CD4-positive, CD25-positive, alpha-beta regulatory T cell (primary cell): ENCODE data around the gene LMNA. TPM values are rescaled to one million over a fixed set of nuclear protein-coding genes. Genes with fewer than 3 reads are reported as not detected.
A peak's percentile ranks its signal among the peaks of the same experiment; 100 is the strongest.

Experiments used
- ATAC-seq, 2 donors: fragments of 150-1000 bp; cut with Tn5 transposase; one replicate each; pipeline ENCODE4 v1.10.0; 2021; ENCODE audit warnings: low read depth in 2 of 2, moderate number of reproducible peaks in 2 of 2, moderate library complexity in 1 of 2
- DNase-seq, 3 donors: peaks; one replicate each; pipeline versions ENCODE4 v3.0.0 to v3.0.0-alpha.2; 2012 to 2022; ENCODE audit warnings: mixed read lengths in 1 of 3
- H3K27ac ChIP-seq: one replicate; pipeline ENCODE4 v1.7.0; 2013; ENCODE audit warnings: mild to moderate bottlenecking, low read length; ENCODE audit not compliant: insufficient read depth, poor library complexity, severe bottlenecking
- H3K27me3 ChIP-seq: one replicate; pipeline ENCODE4 v1.7.0; 2013; ENCODE audit warnings: low read length; ENCODE audit not compliant: control insufficient read depth, insufficient read depth
- H3K36me3 ChIP-seq: one replicate; pipeline ENCODE4 v1.7.0; 2013; ENCODE audit warnings: mild to moderate bottlenecking, low read length, moderate library complexity; ENCODE audit not compliant: control insufficient read depth, insufficient read depth
- H3K4me1 ChIP-seq: 2 replicates; pipeline ENCODE4 v1.7.0; 2013; ENCODE audit warnings: mild to moderate bottlenecking, low read length; ENCODE audit not compliant: insufficient read depth, control insufficient read depth, poor library complexity, severe bottlenecking
- H3K4me3 ChIP-seq: one replicate; pipeline ENCODE4 v1.7.0; 2013; ENCODE audit warnings: low read depth, mild to moderate bottlenecking, low read length, moderate library complexity
- H3K9me3 ChIP-seq, 2 experiments: 1 replicate in 1 of 2; 2 replicates in 1 of 2; pipeline ENCODE4 v1.7.0; 2013; ENCODE audit warnings: low read length in 2 of 2, mild to moderate bottlenecking in 1 of 2, moderate library complexity in 1 of 2; ENCODE audit not compliant: control insufficient read depth in 2 of 2
- H3K27ac Mint-ChIP-seq, 3 donors: one replicate each; pipeline ENCODE4 v1.8.0; 2020 to 2022; ENCODE audit warnings: mild to moderate bottlenecking in 3 of 3, mixed read lengths in 3 of 3, moderate library complexity in 2 of 3
- H3K27me3 Mint-ChIP-seq: one replicate; pipeline ENCODE4 v1.8.0; 2022; ENCODE audit warnings: mild to moderate bottlenecking, mixed read lengths
- H3K36me3 Mint-ChIP-seq: one replicate; pipeline ENCODE4 v1.8.0; 2020; ENCODE audit warnings: mixed read lengths
- H3K4me1 Mint-ChIP-seq, 4 donors: one replicate each; pipeline ENCODE4 v1.8.0; 2020 to 2022; ENCODE audit warnings: mixed read lengths in 4 of 4, mild to moderate bottlenecking in 1 of 4
- H3K4me3 Mint-ChIP-seq, 4 donors: one replicate each; pipeline ENCODE4 v1.8.0; 2020 to 2022; ENCODE audit warnings: mild to moderate bottlenecking in 4 of 4, mixed read lengths in 4 of 4, moderate library complexity in 3 of 4
- H3K9me3 Mint-ChIP-seq, 7 donors: one replicate each; pipeline ENCODE4 v1.8.0; 2020 to 2022; ENCODE audit warnings: mixed read lengths in 7 of 7, mild to moderate bottlenecking in 3 of 7, moderate library complexity in 2 of 7
- polyA plus RNA-seq, 4 donors: library from polyadenylated mRNA; unstranded; fragments of 300-500 nt; fragmentation: Illumina TruSeq; gene quantifications; one replicate each; pipeline ENCODE4 v1.2.3, GENCODE V29; 2021
- total RNA-seq: library from RNA; stranded (reverse); gene quantifications from one replicate; pipeline ENCODE4 v1.2.3, GENCODE V29; 2022

The LMNA gene
- total and polyA plus RNA-seq, 5 donors from 2014 or later = 54.1 to 1,807 (median 95.6) TPM

GRCh38 chr1:156077430-156077760 is 37.1 kb upstream of the LMNA start:
- Histone ChIP-seq H3K4me1 (peaks cover 8% of the 10 kb centered on the region), H3K9me3 (no peaks in the 10 kb centered on the region), H3K4me3 (no peak overlapping the region), H3K27me3 (no peaks in the 10 kb centered on the region), H3K27ac (no peak overlapping the region), H3K36me3 (no peaks in the 10 kb centered on the region)
- peaks cover 35% of the 10 kb centered on the region for H3K27me3 Mint-ChIP-seq
- H3K36me3 Mint-ChIP-seq = no peaks in the 10 kb centered on the region
- no peak for DNase-seq
- H3K4me3 Mint-ChIP-seq = no peak overlapping the region
- H3K9me3 Mint-ChIP-seq = peaks cover 0 to 2% (median 0%) of the 10 kb centered on the region in 7 donors
- peaks cover 0 to 11% (median 0%) of the 10 kb centered on the region in 4 donors for H3K4me1 Mint-ChIP-seq
- ATAC-seq = no peak
- no peak overlapping the region for H3K27ac Mint-ChIP-seq

- Mint-ChIP-seq H3K27me3 (peaks cover 45% of the 10 kb centered on the region), H3K27ac (peak overlapping the region in 1 of 3 donors; percentile 33), H3K9me3 (peaks cover 0 to 2% (median 0%) of the 10 kb centered on the region in 7 donors), H3K4me1 (peaks cover 0 to 18% (median 1%) of the 10 kb centered on the region in 4 donors), H3K4me3 (peak overlapping the region in 2 of 4 donors; percentile 3 to 69), H3K36me3 (no peaks in the 10 kb centered on the region)
- no peaks in the 10 kb centered on the region for H3K36me3 ChIP-seq
- ATAC-seq (no peak), DNase-seq (no peak)
- no peak overlapping the region for H3K27ac ChIP-seq
- H3K9me3 ChIP-seq = no peaks in the 10 kb centered on the region
- no peak overlapping the region for H3K4me3 ChIP-seq
- peaks cover 3% of the 10 kb centered on the region for H3K27me3 ChIP-seq
- peaks cover 17% of the 10 kb centered on the region for H3K4me1 ChIP-seq
Measured at GRCh38 chr1:156078728-156079127, 35.8 kb upstream of the LMNA start.

- peaks cover 13% of the 10 kb centered on the region for H3K27me3 ChIP-seq
- no peaks in the 10 kb centered on the region for H3K9me3 ChIP-seq
- peaks cover 0 to 18% (median 1%) of the 10 kb centered on the region in 4 donors for H3K4me1 Mint-ChIP-seq
- DNase-seq (no peak), ATAC-seq (no peak)
- no peak overlapping the region for H3K27ac Mint-ChIP-seq
- H3K4me3 Mint-ChIP-seq = peak overlapping the region; percentile 44 to 66 (median 56)
- peaks cover 55% of the 10 kb centered on the region for H3K27me3 Mint-ChIP-seq
- H3K36me3 ChIP-seq = no peaks in the 10 kb centered on the region
- H3K4me3 ChIP-seq = no peak overlapping the region
- H3K4me1 ChIP-seq = peaks cover 17% of the 10 kb centered on the region
- H3K27ac ChIP-seq = no peak overlapping the region
- H3K36me3 Mint-ChIP-seq = no peaks in the 10 kb centered on the region
- H3K9me3 Mint-ChIP-seq = peaks cover 0 to 2% (median 0%) of the 10 kb centered on the region in 7 donors
Measured at GRCh38 chr1:156079762-156080161, 34.7 kb upstream of the LMNA start.

GRCh38 chr1:156080241-156080862 is 34.2 kb upstream of the LMNA start:
- peaks cover 0 to 18% (median 1%) of the 10 kb centered on the region in 4 donors for H3K4me1 Mint-ChIP-seq
- no peak overlapping the region for H3K27ac Mint-ChIP-seq
- Histone ChIP-seq H3K4me3 (no peak overlapping the region), H3K36me3 (no peaks in the 10 kb centered on the region), H3K9me3 (no peaks in the 10 kb centered on the region), H3K27me3 (peaks cover 14% of the 10 kb centered on the region), H3K27ac (no peak overlapping the region), H3K4me1 (peaks cover 17% of the 10 kb centered on the region)
- H3K27me3 Mint-ChIP-seq = peaks cover 57% of the 10 kb centered on the region
- no peaks in the 10 kb centered on the region for H3K36me3 Mint-ChIP-seq
- peaks cover 0 to 2% (median 0%) of the 10 kb centered on the region in 7 donors for H3K9me3 Mint-ChIP-seq
- ATAC-seq = no peak
- H3K4me3 Mint-ChIP-seq = peak overlapping the region in 1 of 4 donors; percentile 59
- DNase-seq = no peak

- peaks cover 0 to 18% (median 1%) of the 10 kb centered on the region in 4 donors for H3K4me1 Mint-ChIP-seq
- Histone ChIP-seq H3K4me1 (peaks cover 17% of the 10 kb centered on the region), H3K36me3 (no peaks in the 10 kb centered on the region), H3K27ac (no peak overlapping the region), H3K27me3 (peaks cover 16% of the 10 kb centered on the region), H3K9me3 (no peaks in the 10 kb centered on the region), H3K4me3 (no peak overlapping the region)
- H3K9me3 Mint-ChIP-seq = peaks cover 0 to 2% (median 0%) of the 10 kb centered on the region in 7 donors
- H3K4me3 Mint-ChIP-seq = peak overlapping the region; percentile 35 to 74 (median 60)
- no peaks in the 10 kb centered on the region for H3K36me3 Mint-ChIP-seq
- DNase-seq = no peak
- H3K27me3 Mint-ChIP-seq = peaks cover 57% of the 10 kb centered on the region
- no peak for ATAC-seq
- H3K27ac Mint-ChIP-seq = no peak overlapping the region
Measured at GRCh38 chr1:156080863-156081179, 33.7 kb upstream of the LMNA start.

GRCh38 chr1:156081180-156081916 is 33.2 kb upstream of the LMNA start:
- Mint-ChIP-seq H3K9me3 (peaks cover 0 to 2% (median 0%) of the 10 kb centered on the region in 7 donors), H3K4me1 (peaks cover 0 to 18% (median 1%) of the 10 kb centered on the region in 4 donors), H3K27me3 (peaks cover 61% of the 10 kb centered on the region), H3K27ac (no peak overlapping the region), H3K36me3 (no peaks in the 10 kb centered on the region), H3K4me3 (peak overlapping the region; percentile 58 to 88 (median 70))
- H3K27ac ChIP-seq = no peak overlapping the region
- peaks cover 17% of the 10 kb centered on the region for H3K4me1 ChIP-seq
- H3K4me3 ChIP-seq = no peak overlapping the region
- no peaks in the 10 kb centered on the region for H3K9me3 ChIP-seq
- peaks cover 16% of the 10 kb centered on the region for H3K27me3 ChIP-seq
- ATAC-seq = no peak
- no peak for DNase-seq
- H3K36me3 ChIP-seq = no peaks in the 10 kb centered on the region

GRCh38 chr1:156081917-156082308 is 32.6 kb upstream of the LMNA start:
- H3K4me3 Mint-ChIP-seq = peak overlapping the region in 3 of 4 donors; percentile 66 to 89 (median 74)
- H3K27me3 Mint-ChIP-seq = peaks cover 64% of the 10 kb centered on the region
- peaks cover 0 to 3% (median 0%) of the 10 kb centered on the region in 7 donors for H3K9me3 Mint-ChIP-seq
- Histone ChIP-seq H3K27me3 (peaks cover 16% of the 10 kb centered on the region), H3K36me3 (no peaks in the 10 kb centered on the region), H3K9me3 (no peaks in the 10 kb centered on the region), H3K27ac (no peak overlapping the region), H3K4me1 (peaks cover 17% of the 10 kb centered on the region), H3K4me3 (no peak overlapping the region)
- ATAC-seq = no peak
- H3K36me3 Mint-ChIP-seq = no peaks in the 10 kb centered on the region
- H3K27ac Mint-ChIP-seq = no peak overlapping the region
- DNase-seq = no peak
- peaks cover 0 to 18% (median 1%) of the 10 kb centered on the region in 4 donors for H3K4me1 Mint-ChIP-seq
